Astrocyte (in vitro differentiated cells and primary cell): ENCODE results near the gene MGAT3. TPM values are rescaled to one million over a fixed set of nuclear protein-coding genes. Genes with fewer than 3 reads are reported as not detected.

Experiments
- DNase-seq: peaks from one replicate; pipeline ENCODE4 v3.0.0-alpha.2; 2010; ENCODE audit warnings: low read depth
- FAIRE-seq: peaks from 2 replicates; lab custom pipeline; 2011; peaks lifted over from hg19 to GRCh38; lab: Jason Lieb, UNC
- H2AFZ ChIP-seq: 2 replicates; pipeline ENCODE4 v1.6.0; 2012; ENCODE audit warnings: low read depth, low read length, inconsistent platforms
- H3K27ac ChIP-seq: 2 replicates; pipeline ENCODE4 v1.5.1; 2011; ENCODE audit warnings: low read depth, low read length, inconsistent platforms
- H3K27me3 ChIP-seq: 2 replicates; pipeline ENCODE4 v1.6.0; 2011; ENCODE audit warnings: low read length, inconsistent platforms; ENCODE audit not compliant: insufficient read depth
- H3K36me3 ChIP-seq: 2 replicates; pipeline ENCODE4 v1.5.1; 2011; ENCODE audit warnings: low read length, inconsistent platforms; ENCODE audit not compliant: insufficient read depth
- H3K4me1 ChIP-seq: 2 replicates; pipeline ENCODE4 v1.5.1; 2011; ENCODE audit warnings: low read length, inconsistent platforms; ENCODE audit not compliant: insufficient read depth
- H3K4me2 ChIP-seq: 2 replicates; pipeline ENCODE4 v1.6.0; 2012; ENCODE audit warnings: low read length, inconsistent platforms
- H3K4me3 ChIP-seq: 2 replicates; pipeline ENCODE4 v1.5.1; 2011; ENCODE audit warnings: low read depth, mild to moderate bottlenecking, low read length, inconsistent platforms; ENCODE audit not compliant: insufficient read depth
- H3K79me2 ChIP-seq: 2 replicates; pipeline ENCODE4 v1.6.0; 2012; ENCODE audit warnings: mild to moderate bottlenecking, low read length, inconsistent platforms; ENCODE audit not compliant: insufficient read depth
- H3K9ac ChIP-seq: 2 replicates; pipeline ENCODE4 v1.6.0; 2012; ENCODE audit warnings: mild to moderate bottlenecking, low read length, inconsistent platforms
- H3K9me3 ChIP-seq: 2 replicates; pipeline ENCODE4 v1.5.1; 2012; ENCODE audit warnings: low read depth, mild to moderate bottlenecking, low read length, inconsistent platforms; ENCODE audit not compliant: insufficient read depth
- H4K20me1 ChIP-seq: 2 replicates; pipeline ENCODE4 v1.6.0; 2012; ENCODE audit warnings: low read length, inconsistent platforms; ENCODE audit not compliant: insufficient read depth
- H3K27ac Mint-ChIP-seq: one replicate; pipeline ENCODE4 v1.8.0; 2021; ENCODE audit warnings: mild to moderate bottlenecking, mixed read lengths; ENCODE audit not compliant: unreplicated experiment
- H3K27me3 Mint-ChIP-seq: one replicate; pipeline ENCODE4 v1.8.0; 2021; ENCODE audit warnings: low read depth, mixed read lengths; ENCODE audit not compliant: unreplicated experiment
- H3K36me3 Mint-ChIP-seq: one replicate; pipeline ENCODE4 v1.8.0; 2021; ENCODE audit warnings: low read depth, mixed read lengths; ENCODE audit not compliant: unreplicated experiment
- H3K4me1 Mint-ChIP-seq: one replicate; pipeline ENCODE4 v1.8.0; 2021; ENCODE audit warnings: low read depth, mixed read lengths; ENCODE audit not compliant: unreplicated experiment
- H3K4me3 Mint-ChIP-seq: one replicate; pipeline ENCODE4 v1.8.0; 2021; ENCODE audit warnings: mild to moderate bottlenecking, moderate library complexity, mixed read lengths; ENCODE audit not compliant: unreplicated experiment
- H3K9me3 Mint-ChIP-seq: one replicate; pipeline ENCODE4 v1.8.0; 2021; ENCODE audit warnings: mild to moderate bottlenecking, mixed read lengths; ENCODE audit not compliant: unreplicated experiment
- CTCF ChIP-seq: IDR thresholded peaks from 2 replicates; pipeline ENCODE4 v1.5.1; 2011; ENCODE audit warnings: low read depth, mild to moderate bottlenecking, inconsistent platforms, low read length, moderate library complexity; ENCODE audit not compliant: insufficient read depth
- EZH2 ChIP-seq: IDR thresholded peaks from 2 replicates; pipeline ENCODE4 v1.6.1; 2012; ENCODE audit warnings: mild to moderate bottlenecking, low read length, inconsistent platforms; ENCODE audit not compliant: insufficient read depth
- total RNA-seq: library from RNA; stranded (reverse); gene quantifications from 2 replicates; pipeline ENCODE4 v1.2.1, GENCODE V29; 2021

MGAT3 gene
- total RNA-seq, 1 donor from 2014 or later, result 7.9 TPM

GRCh38 chr22:39528681-39529486 lies 72.1 kb downstream of the MGAT3 start:
- no peaks in the 10 kb centered on the region for H3K27me3 Mint-ChIP-seq
- H3K4me3 Mint-ChIP-seq, result peak overlapping the region; percentile 47
- DNase-seq, result peak; percentile 87
- Histone ChIP-seq H3K36me3 (peaks cover 18% of the 10 kb centered on the region), H3K9ac (no peak overlapping the region), H3K79me2 (peaks cover 64% of the 10 kb centered on the region), H3K4me2 (peak overlapping the region; percentile 66), H3K9me3 (no peaks in the 10 kb centered on the region), H3K27me3 (no peaks in the 10 kb centered on the region), H3K27ac (no peak overlapping the region), H2AFZ (no peak overlapping the region), H3K4me1 (peaks cover 26% of the 10 kb centered on the region), H4K20me1 (peaks cover 79% of the 10 kb centered on the region), H3K4me3 (no peak overlapping the region)
- H3K4me1 Mint-ChIP-seq, result peaks cover 25% of the 10 kb centered on the region
- no peak for TF ChIP-seq EZH2
- peak; percentile 84 for TF ChIP-seq CTCF
- no peaks in the 10 kb centered on the region for H3K9me3 Mint-ChIP-seq
- H3K36me3 Mint-ChIP-seq, result peaks cover 18% of the 10 kb centered on the region
- H3K27ac Mint-ChIP-seq, result peak overlapping the region; percentile 26
- FAIRE-seq, result peak; percentile 32

GRCh38 chr22:39529487-39529851 lies 72.7 kb downstream of the MGAT3 start:
- Mint-ChIP-seq H3K9me3 (no peaks in the 10 kb centered on the region), H3K27ac (no peak overlapping the region), H3K4me1 (peaks cover 25% of the 10 kb centered on the region), H3K4me3 (no peak overlapping the region), H3K27me3 (no peaks in the 10 kb centered on the region), H3K36me3 (peaks cover 16% of the 10 kb centered on the region)
- H3K4me3 ChIP-seq, result no peak overlapping the region
- DNase-seq (no peak), FAIRE-seq (no peak)
- H3K36me3 ChIP-seq, result peaks cover 14% of the 10 kb centered on the region
- H3K9me3 ChIP-seq, result no peaks in the 10 kb centered on the region
- no peak overlapping the region for H2AFZ ChIP-seq
- H3K27me3 ChIP-seq, result no peaks in the 10 kb centered on the region
- H3K4me1 ChIP-seq, result peaks cover 29% of the 10 kb centered on the region
- H3K9ac ChIP-seq, result no peak overlapping the region
- H3K4me2 ChIP-seq, result peak overlapping the region; percentile 66
- TF ChIP-seq EZH2 (no peak), CTCF (no peak)
- H3K79me2 ChIP-seq, result peaks cover 58% of the 10 kb centered on the region
- H4K20me1 ChIP-seq, result peaks cover 73% of the 10 kb centered on the region
- no peak overlapping the region for H3K27ac ChIP-seq

- Mint-ChIP-seq H3K4me3 (peak overlapping the region; percentile 67), H3K9me3 (no peaks in the 10 kb centered on the region), H3K27me3 (no peaks in the 10 kb centered on the region), H3K27ac (no peak overlapping the region), H3K4me1 (peaks cover 23% of the 10 kb centered on the region), H3K36me3 (peaks cover 16% of the 10 kb centered on the region)
- Histone ChIP-seq H3K27me3 (no peaks in the 10 kb centered on the region), H3K79me2 (peaks cover 53% of the 10 kb centered on the region), H3K4me1 (peaks cover 33% of the 10 kb centered on the region), H3K9ac (no peak overlapping the region), H3K4me2 (no peak overlapping the region), H3K9me3 (no peaks in the 10 kb centered on the region), H4K20me1 (peaks cover 67% of the 10 kb centered on the region), H3K27ac (no peak overlapping the region), H3K36me3 (peaks cover 11% of the 10 kb centered on the region), H3K4me3 (no peak overlapping the region), H2AFZ (no peak overlapping the region)
- FAIRE-seq (no peak), DNase-seq (no peak)
- no peak for TF ChIP-seq CTCF
- TF ChIP-seq EZH2, result no peak
Measured at GRCh38 chr22:39530116-39530515, 73.3 kb downstream of the MGAT3 start.
